Glutamatergic neuron (in vitro differentiated cells): ENCODE data around the gene SIPA1L3. TPM values are rescaled to one million over a fixed set of nuclear protein-coding genes. Genes with fewer than 3 reads are reported as not detected.

Experiments used
- DNase-seq: peaks from one replicate; pipeline ENCODE4 v3.0.0; 2022
- H3K27ac Mint-ChIP-seq: one replicate; pipeline ENCODE4 v1.8.0; 2020; ENCODE audit warnings: mild to moderate bottlenecking, mixed read lengths, inconsistent platforms; ENCODE audit not compliant: unreplicated experiment
- H3K27me3 Mint-ChIP-seq: one replicate; pipeline ENCODE4 v1.8.0; 2020; ENCODE audit warnings: mild to moderate bottlenecking, moderate library complexity, mixed read lengths, inconsistent platforms; ENCODE audit not compliant: unreplicated experiment
- H3K36me3 Mint-ChIP-seq: one replicate; pipeline ENCODE4 v1.8.0; 2020; ENCODE audit warnings: mild to moderate bottlenecking, mixed read lengths, inconsistent platforms; ENCODE audit not compliant: unreplicated experiment
- H3K4me1 Mint-ChIP-seq: one replicate; pipeline ENCODE4 v1.8.0; 2020; ENCODE audit warnings: mild to moderate bottlenecking, low read depth, mixed read lengths, inconsistent platforms; ENCODE audit not compliant: unreplicated experiment
- H3K4me3 Mint-ChIP-seq: one replicate; pipeline ENCODE4 v1.8.0; 2020; ENCODE audit warnings: mild to moderate bottlenecking, mixed read lengths, inconsistent platforms; ENCODE audit not compliant: unreplicated experiment
- H3K9me3 Mint-ChIP-seq: one replicate; pipeline ENCODE4 v1.8.0; 2020; ENCODE audit warnings: mild to moderate bottlenecking, moderate library complexity, mixed read lengths, inconsistent platforms; ENCODE audit not compliant: unreplicated experiment
- CTCF ChIP-seq: fragments of 200-600 bp; sonication (generic); IDR thresholded peaks from one replicate; pipeline ENCODE4 v1.5.0; 2021; ENCODE audit not compliant: partially characterized antibody, unreplicated experiment
- total RNA-seq: library from RNA; stranded (reverse); fragmentation: NEBNext Ultra II Directional; extraction: Animal tissue kit (Norgen Biotek cat#: 25700); gene quantifications from one replicate; pipeline ENCODE4 v1.2.1, GENCODE V29; 2021; ENCODE audit not compliant: unreplicated experiment

SIPA1L3 gene
- total RNA-seq, 1 donor from 2014 or later: 97.7 TPM

- Mint-ChIP-seq H3K36me3 (peaks cover 9% of the 10 kb centered on the region), H3K27ac (no peak overlapping the region), H3K4me1 (peaks cover 26% of the 10 kb centered on the region), H3K27me3 (peaks cover 10% of the 10 kb centered on the region), H3K4me3 (no peak overlapping the region), H3K9me3 (peaks cover 5% of the 10 kb centered on the region)
- no peak for TF ChIP-seq CTCF
- no peak for DNase-seq
These were observed 136.7 kb downstream of the SIPA1L3 start for GRCh38 chr19:38043649-38044144.

DNA sequence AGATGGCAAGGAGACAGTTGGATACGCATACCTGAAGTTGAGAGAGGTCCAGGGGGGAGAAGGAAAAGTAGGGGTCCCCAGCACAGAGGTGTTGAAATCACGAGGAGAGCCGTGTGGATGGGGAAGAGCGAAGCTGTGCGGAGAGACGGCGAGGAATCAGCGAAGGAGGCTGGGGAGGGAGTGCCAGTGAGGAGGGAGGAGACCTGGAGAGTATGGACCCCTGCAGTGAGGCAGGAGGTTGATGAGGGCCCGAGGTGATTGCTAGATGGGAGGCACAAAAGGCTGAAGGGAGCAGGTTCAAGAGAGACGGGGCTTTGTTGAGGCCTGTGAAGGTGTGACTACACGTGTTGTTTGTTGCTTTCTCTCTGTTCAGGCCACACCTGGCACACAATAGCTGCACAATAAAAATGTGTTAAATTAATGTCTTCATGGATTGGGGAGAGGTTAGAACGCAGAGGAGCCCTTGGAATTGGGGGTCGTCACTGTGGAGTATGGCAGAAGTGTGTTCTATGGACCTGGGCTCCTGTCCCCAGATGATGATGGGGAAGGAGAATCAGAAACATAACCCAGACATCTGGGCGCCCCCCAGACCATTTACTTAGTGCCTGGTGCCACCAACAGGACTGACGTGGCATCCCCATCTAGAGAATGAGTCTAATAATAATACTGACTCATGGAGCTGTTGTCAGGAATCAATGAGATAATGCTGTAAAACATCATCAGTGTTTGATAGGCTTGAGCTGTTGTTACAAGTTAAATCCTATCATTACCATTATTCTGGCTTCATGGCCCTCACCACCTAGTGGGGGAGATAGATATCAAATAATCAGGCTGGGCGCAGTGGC lies 137.5 kb downstream of the SIPA1L3 start:
- no peak overlapping the region for H3K4me3 Mint-ChIP-seq
- DNase-seq: no peak
- peaks cover 10% of the 10 kb centered on the region for H3K27me3 Mint-ChIP-seq
- H3K27ac Mint-ChIP-seq: peak overlapping the region; percentile 28
- TF ChIP-seq CTCF: no peak
- peaks cover 30% of the 10 kb centered on the region for H3K4me1 Mint-ChIP-seq
- H3K9me3 Mint-ChIP-seq: peaks cover 5% of the 10 kb centered on the region
- peaks cover 9% of the 10 kb centered on the region for H3K36me3 Mint-ChIP-seq

GRCh38 chr19:38045554-38046253 lies 138.7 kb downstream of the SIPA1L3 start:
- Mint-ChIP-seq H3K36me3 (peaks cover 9% of the 10 kb centered on the region), H3K9me3 (peaks cover 6% of the 10 kb centered on the region), H3K4me1 (peaks cover 33% of the 10 kb centered on the region), H3K27ac (peak overlapping the region; percentile 52), H3K27me3 (peaks cover 10% of the 10 kb centered on the region), H3K4me3 (no peak overlapping the region)
- no peak for DNase-seq
- TF ChIP-seq CTCF: no peak

GRCh38 chr19:38046254-38047048 lies 139.4 kb downstream of the SIPA1L3 start:
- no peak overlapping the region for H3K4me3 Mint-ChIP-seq
- no peak for TF ChIP-seq CTCF

More at GRCh38 chr19:38046254-38047048, 139.4 kb downstream of the SIPA1L3 start:
- peaks cover 9% of the 10 kb centered on the region for H3K36me3 Mint-ChIP-seq
- no peak overlapping the region for H3K27ac Mint-ChIP-seq
- peaks cover 8% of the 10 kb centered on the region for H3K9me3 Mint-ChIP-seq
- peaks cover 10% of the 10 kb centered on the region for H3K27me3 Mint-ChIP-seq
- no peak for DNase-seq
- peaks cover 33% of the 10 kb centered on the region for H3K4me1 Mint-ChIP-seq
